Measurements from ENCODE around the gene NKX6-2.
"Not testable (repeated sequence)": the region's sequence is repeated elsewhere in the genome, so short reads cannot be mapped to it uniquely, and the experiment has no call there.

The NKX6-2 gene

DNA sequence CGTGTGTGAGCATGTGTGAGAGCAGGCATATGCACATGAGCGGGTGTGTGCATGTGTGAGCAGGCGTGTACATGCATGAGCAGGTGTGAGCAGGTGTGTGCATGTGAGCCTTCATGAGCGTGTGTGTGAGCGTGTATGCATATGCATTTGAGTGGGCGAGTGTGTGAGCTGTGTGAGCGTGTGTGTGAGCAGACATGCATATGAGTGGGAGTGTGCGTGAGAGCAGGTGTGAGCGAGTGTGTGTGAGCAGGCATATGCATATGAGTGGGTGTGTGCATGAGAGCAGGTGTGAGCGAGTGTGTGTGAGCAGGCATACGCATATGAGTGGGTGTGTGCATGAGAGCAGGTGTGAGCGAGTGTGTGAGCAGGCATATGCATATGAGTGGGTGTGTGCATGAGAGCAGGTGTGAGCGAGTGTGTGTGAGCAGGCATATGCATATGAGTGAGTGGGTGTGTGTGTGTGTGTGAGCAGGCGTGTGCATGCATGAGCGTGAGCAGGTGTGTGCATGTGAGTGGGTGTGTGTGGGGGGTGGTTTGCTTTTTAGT is 30.7 kb downstream of the NKX6-2 start:
- no peak for DNase-seq (ENCODE audit: low read depth in 2 of 2)

DNA sequence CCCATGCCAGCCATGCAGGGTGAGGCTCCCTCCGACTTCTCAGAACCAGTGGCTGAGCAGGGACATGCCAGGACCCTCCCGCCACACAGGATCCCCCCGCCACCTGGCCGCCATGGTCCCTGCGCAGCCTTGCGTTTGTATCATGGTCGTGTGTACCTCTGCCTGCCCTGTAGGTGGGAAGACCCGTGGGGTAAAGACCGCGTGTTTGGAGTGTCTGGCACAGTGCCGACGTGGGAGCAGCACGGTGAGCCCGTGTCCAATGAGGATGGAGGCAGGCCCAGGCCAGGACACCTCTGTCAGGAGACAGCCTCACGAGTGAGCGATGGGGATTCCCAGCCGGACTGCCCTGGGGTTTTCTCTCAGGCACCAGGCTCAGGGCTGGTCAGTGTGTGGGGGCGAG is 31.9 kb downstream of the NKX6-2 start:
- DNase-seq (ENCODE audit: low read depth in 2 of 2): no peak

DNA sequence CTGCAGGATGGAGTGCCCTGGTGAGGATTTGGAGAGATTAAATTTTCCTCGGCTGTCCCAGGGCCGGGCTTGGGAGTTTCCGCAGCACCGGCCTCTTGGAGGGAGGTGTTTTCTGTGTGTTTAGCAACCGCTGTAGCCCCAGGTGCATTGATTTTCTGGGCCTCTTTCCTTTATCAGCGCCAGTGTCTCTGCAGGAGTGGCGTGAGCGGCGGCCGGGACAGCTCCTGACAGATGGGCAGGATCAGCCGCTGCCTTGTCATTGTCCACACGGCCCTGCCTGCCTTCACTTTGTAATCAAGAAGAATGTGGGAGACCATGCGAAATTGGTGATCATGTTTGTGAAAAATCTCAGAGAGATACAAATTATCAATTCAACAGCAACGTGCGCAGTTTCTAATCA is 32.4 kb downstream of the NKX6-2 start:
- DNase-seq (ENCODE audit: low read depth in 2 of 2): no peak

DNA sequence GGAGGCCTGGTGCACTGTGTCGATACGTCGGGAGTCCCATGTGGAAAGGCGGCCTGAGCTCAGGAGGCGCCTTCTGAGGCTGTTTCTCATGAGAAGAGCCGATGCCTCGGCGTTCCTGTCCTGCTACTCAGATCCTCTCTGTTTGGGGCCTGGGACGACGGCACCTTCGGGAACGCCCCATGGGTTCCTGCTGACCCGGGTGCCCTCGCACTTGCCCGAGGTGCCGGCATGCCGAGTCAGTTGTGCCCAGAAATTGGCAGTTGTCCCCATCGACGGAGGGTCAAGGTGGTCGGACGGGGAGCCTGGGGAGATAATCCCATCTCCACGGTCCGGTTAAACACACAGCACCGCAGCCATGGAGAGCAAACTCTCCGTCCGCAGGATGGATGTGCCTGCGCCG is 33.0 kb downstream of the NKX6-2 start:
- no peak for DNase-seq (ENCODE audit: low read depth in 2 of 2)

DNA sequence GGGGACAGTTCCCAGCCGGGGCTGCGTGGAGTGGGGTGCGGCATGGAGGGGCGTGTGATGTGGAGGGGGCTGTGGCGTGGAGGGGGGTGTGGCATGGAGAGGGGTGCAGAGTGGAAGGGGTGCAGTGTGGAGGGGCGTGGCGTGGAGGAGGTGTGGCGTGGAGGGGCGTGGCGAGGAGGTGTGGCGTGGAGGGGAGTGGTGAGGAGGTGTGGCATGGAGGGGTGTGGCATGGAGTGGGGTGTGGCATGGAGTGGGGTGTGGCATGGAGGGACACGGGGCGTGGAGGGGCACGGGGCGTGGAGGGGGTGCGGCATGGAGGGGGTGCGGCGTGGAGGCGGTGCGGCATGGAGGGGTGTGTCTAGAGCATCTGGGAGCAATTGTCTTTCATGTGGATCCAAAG is 33.6 kb downstream of the NKX6-2 start:
- no peak for DNase-seq (ENCODE audit: low read depth in 2 of 2)

DNA sequence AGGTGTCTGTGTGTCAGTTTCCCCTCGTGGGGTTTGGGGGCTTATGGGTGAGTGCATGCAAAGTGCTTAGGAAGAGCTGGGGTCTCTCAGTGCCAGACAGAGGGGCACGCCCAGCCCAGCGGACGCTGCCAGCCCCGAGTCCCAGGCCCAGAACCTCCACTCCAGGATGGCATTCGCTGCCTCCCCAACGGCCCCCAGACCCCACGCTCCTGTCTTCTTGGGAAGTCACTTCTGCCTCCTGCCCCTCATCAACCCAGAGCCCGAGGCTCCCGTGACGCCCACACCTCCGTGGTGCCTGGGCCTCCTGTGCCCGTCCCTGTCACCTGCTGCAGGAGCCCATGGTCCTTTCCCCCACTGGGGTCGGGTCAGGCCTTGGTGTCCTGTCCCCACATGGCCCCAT is 35.0 kb downstream of the NKX6-2 start:
- DNase-seq (ENCODE audit: low read depth in 2 of 2): no peak

DNA sequence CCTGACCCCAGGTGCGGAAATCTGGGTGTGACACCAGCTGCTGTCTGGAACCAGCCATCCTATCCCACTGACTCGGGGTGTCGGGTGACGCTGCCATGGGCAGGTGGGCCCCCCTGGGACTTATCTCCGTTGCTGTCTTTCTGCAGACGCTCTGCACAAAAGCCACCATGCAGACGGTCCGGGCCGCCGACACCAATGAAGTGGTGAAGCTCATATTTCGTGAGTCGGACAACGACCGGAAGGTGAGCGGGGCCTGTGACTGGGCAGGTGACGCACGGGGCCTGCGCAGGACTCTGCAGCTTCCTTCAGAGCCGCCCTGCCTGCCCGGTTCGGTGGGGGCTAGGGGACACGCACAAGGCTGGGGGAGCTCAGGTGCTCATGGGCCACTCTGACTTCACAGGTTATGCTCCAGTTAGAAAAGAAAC is 36.6 kb downstream of the NKX6-2 start:
- DNase-seq (ENCODE audit: low read depth in 2 of 2): no peak

DNA sequence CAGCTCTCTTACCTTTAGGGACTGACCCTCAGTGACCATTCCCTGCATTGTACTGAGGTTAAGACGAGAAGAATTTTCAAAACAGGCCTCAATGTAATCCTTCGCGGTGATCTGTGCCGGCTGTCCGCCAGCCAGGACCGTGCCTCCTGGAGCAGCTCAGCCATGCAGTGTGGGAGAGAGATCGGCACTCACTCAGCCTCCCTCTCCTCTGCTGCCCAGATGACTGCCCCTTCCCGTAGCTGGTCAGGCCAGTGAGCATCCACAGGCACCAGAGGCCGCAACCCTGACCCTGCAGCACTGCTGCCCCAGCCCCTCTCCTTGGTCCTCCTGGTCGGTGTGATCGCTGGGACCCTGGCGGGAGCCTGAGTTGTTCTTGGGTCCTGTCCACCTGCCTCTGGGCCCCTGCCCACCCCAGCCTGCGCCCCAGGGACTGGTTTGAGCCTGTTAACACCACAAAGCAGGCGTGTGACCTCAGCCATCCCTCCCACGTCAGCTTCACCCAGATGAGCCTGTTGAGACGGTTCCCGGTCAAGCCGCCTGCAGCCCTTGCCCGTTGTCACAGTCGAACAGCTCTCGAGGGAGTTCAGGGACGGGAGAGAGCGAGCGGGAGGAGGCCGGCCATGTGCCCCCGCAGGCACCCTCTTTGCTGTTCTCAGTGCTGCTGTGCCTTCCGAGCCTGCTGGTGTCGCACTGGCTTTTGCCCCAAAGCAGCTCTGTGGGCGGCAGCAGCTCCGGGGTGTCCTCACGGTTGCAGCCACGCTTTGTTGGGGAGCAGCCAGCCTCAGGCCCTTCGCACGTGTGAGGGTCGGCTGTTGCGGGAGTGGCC is 37.2 kb downstream of the NKX6-2 start:
- DNase-seq (ENCODE audit: low read depth in 2 of 2): no peak

DNA sequence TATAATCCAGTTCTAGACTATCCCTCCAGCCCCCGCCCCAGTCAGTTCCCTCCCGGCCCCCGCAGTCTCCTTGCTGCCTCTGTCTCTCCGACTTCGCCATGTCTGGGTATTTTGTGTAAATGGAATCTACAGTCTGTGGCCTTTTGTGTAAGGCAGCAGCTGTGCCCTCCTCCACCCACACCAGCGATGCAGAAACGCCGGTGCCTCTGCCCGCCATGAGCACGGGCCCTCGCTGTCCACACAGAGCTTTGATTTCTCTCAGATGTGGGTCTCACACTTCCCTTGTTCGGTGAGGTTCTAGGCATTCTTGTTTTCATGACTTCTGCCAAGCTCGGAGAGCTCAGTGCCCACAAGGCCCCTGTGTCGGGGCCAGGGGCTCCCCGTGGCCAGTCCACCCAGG is 37.8 kb downstream of the NKX6-2 start:
- no peak for DNase-seq (ENCODE audit: low read depth in 2 of 2)

DNA sequence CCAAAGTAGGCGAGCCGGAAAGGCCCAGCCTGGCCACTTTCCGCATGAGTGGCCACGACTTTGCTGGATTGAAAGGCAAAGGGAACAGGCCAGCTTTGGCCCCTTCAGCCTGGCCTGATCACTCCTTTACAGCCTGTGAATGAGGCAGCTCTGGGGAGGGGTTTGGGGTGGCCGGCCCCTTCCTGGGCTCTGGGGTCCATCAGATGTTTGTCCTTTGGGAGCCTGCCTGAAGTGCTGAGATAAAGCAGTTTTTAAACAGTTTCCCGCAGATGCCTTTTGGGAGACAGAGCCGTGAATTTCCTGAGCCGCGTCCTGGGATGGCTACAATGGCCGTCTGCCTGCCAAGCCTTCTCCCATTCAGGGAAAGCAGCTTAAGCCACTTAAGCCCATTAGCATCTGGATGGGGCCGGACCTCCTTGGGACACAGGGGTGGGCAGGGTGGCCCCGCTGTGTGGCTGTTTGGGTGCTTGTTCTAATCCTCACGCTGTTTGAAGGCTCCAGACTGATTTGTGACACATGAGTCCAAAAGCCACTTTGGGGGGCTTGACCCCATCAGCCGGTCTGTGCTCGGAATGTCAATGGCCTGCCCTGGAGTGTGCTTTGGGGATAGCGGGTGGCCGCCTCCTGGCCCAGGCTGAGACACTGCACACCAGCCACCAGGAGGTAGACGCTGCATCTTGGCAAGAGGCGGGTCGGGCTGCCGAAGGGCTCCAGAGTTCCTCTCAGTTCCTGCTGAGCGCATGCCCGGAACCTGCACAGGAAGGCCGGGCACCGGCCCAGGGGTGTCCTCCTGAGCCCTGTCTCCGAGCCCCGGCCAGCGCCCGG is 38.9 kb downstream of the NKX6-2 start:
- DNase-seq (ENCODE audit: low read depth in 2 of 2): no peak

DNA sequence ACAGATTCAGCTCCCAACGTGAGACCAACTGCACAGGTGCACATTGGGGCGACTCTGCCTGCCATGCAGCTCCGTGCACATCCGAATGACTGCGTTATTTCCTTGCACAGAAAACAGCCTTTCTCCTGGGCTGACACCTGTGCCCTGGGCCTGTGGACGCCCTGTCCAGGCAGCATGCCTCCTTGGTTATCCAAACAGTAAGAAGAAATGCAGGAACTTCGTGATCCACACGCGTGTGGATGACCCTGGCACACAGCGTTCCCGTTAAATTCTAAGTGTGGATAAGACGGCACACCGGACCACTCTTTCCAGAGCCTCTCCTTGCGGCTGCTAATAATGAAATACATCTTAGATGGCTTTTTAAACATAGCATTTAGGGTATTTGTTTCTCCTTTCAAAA is 39.6 kb downstream of the NKX6-2 start:
- DNase-seq (ENCODE audit: low read depth in 2 of 2): no peak

DNA sequence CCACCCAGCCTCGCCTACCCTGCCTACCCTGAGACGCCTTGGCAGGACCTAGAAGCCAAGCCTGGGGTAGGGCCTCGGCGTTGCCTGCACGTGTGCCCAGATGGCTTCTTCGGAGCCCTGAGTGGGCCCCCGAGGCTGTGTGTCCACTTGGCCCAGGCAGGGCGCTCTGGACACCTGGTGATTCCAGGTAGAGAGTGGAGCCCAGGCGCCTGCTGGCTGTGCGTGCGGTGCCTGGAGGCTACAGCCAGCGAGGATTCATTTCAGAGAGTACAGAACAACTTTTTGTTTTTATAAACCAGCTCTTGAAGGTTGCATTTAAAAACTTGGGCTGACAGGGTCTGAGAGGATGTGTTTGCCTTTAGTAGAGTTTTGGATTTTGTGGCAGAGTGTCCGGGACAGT is 40.0 kb downstream of the NKX6-2 start:
- DNase-seq (ENCODE audit: low read depth in 2 of 2): no peak

DNA sequence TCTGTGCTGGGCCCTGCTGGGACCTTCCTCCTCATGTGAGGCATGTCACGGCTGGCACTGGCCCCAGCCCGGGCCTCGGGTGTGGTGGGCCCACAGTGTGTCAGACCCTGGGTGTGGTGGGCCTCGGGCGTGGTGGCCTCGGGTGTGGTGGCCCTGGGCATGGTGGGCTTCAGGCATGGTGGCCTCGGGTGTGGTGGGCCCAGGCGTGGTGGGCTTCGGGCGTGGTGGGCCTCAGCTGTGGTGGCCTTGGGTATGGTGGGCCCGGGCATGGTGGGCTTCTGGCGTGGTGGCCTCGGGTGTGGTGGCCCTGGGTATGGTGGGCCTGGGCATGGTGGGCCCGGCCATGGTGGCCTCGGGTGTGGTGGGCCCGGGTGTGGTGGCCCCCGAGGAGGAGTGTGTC is 40.4 kb downstream of the NKX6-2 start:
- DNase-seq (ENCODE audit: low read depth in 2 of 2): no peak

DNA sequence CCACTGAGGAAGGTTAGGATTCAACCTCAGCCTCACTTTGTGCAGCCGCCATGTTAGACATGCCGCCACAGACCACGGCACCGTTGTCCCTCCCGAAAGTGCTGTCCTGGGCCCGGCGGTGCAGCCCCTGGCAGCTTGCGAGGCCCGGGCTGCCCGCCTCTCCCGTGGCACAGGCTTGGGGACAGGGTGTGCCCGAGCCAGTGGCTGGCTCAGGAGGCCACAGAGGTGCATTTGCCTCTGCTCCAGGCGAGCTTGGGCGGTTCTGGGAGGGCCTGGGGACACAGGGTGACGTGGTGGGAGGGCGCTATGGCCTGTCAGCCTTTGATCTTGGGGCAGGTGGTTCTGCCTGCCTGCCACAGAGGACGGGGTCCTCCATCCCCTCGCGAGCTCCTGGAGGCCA is 41.1 kb downstream of the NKX6-2 start:
- DNase-seq (ENCODE audit: low read depth in 2 of 2): no peak

DNA sequence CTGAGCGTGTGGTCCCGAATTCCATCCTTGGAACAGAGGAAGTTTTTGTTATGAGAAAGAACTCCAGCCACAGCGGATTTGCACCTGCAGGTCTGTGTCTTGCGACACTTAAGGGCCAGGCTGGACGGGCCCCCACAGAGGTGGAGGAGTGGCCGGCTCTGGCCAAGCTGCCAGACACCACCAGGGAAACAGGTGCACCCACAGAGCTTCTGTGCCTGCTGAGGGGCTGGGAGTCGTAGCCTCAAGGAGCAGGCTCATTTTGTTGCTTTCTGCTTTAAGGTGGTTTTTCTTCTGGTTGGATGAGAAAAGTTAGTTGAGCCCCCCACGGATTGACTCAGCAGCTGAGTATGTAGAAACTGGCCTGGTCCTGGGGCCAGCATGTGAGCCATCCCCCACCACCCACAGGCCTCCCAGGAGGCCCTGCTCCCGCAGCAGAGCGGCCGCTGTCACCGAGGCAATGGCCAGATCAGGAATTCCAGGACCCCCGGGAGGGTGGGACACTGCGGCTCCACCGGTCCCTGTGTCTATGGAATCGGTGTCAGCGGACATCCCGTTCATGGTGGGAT is 41.9 kb downstream of the NKX6-2 start:
- no peak for DNase-seq (ENCODE audit: low read depth in 2 of 2)

DNA sequence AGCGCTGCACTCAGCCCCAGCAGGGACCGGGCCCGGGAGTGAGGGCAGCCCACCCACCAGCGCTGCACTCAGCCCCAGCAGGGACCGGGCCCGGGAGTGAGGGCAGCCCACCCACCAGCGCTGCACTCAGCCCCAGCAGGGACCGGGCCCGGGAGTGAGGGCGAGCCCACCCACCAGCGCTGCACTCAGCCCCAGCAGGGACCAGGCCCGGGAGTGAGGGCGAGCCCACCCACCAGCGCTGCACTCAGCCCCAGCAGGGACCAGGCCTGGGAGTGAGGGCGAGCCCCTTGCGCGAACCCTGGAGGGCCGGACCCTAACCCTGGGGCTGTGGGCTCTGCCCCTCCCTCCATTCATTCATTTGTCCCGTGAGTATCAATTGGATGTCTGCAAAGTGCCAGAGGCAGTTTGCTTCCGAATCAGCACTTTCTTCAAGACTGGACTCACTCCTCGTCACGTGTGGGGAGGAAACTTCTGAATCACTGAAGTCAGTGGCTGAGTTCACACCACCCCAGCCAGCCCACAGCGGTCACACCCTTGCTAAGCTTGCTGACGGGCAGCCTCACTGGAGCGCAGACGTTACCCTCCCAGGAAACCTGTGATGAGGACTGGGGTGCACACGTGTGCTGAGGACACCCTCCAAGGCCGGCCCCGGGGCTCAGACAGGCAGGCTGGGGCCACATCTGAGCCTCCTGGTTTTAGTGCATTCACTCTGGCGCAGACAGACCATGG is 42.6 kb downstream of the NKX6-2 start:
- not testable (repeated sequence) for DNase-seq (ENCODE audit: low read depth in 2 of 2)

DNA sequence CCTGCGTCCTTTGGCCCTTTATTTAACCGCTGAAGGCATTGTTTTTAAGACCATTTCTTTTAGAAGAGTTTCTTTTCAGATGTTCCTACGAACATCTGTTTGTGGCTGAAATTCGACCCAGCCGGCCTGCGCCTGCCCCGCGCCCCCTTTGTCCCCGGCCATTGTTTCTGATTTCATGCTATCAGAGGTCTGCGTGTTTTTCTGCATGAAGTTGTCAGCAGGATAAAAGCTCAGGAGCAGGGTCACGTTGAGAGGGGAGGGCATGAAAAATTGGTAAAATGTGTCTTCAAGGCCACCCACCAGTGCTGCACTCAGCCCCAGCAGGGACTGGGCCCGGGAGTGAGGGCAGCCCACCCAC is 43.1 kb downstream of the NKX6-2 start:
- no peak for DNase-seq (ENCODE audit: low read depth in 2 of 2)

DNA sequence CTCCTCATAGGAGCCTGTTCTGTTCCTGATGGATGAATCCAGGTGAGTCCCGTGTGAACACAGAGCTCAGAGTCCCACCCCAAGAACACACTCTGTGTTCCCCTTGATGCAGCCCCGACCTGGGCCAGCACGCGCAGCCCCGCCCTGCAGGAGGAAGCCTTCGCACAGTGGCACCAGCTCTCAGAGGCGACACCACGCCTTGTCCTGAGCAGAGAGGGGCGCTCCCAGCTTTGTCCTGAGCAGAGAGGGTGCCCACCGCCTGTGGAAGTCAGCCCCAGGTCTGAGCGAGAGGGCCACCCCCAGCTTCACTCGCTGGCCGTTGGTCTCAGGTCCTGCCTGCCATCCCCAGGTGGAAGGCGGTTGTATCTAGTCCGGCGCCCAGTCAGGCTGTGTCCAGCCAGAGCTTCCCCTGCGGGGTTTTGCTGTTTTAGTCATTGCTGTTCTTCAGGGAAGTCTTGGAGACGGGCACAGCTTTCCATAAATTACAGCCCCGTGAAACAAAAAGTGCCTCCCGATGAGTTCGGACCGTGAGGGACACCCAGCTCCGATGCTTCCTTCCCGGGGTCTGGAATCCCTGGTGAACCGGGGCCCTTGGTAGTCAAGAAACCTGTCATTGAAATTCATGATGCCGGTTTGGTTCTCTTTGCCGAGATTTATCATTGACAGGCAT is 43.6 kb downstream of the NKX6-2 start:
- DNase-seq (ENCODE audit: low read depth in 2 of 2): no peak

DNA sequence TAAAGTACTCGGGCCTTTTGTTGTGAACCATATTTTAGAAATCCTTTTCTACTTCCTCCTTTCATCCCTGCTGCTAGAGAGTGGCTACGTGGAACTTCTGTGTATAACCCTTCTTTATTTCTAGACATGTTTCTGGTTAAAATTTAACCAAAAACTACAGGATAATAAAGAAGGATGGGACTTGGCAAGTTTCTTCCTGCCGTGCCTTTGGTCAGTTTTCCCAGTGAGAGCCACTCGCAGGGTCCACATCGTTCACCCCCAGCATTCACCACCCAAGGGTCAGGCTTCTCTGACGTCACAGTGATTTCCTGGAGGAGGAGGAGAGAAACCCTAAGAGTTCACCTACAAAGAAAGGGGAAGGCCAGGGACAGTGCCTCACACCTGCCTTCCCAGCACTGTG is 45.4 kb downstream of the NKX6-2 start:
- no peak for DNase-seq (ENCODE audit: low read depth in 2 of 2)

DNA sequence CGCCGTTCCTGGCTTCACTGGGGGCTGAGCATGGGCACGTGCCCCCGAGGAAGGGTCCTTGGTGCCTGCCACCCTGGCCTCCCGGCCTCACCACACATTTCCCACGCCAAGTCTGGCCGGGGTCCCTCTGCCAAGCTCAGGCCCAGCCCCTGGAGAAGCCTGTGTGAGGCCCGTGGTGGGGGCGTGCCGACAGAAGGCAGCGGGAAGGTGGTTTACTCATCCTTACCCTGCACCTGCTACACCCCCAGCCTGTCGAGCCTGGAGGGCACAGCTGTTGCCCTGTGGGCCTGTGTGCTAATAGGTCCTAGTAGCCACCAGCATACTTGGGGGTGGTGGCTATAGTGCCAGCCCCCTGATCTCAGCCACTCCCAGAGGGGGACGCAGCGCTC is 46.7 kb downstream of the NKX6-2 start:
- no peak for DNase-seq (ENCODE audit: low read depth in 2 of 2)

DNA sequence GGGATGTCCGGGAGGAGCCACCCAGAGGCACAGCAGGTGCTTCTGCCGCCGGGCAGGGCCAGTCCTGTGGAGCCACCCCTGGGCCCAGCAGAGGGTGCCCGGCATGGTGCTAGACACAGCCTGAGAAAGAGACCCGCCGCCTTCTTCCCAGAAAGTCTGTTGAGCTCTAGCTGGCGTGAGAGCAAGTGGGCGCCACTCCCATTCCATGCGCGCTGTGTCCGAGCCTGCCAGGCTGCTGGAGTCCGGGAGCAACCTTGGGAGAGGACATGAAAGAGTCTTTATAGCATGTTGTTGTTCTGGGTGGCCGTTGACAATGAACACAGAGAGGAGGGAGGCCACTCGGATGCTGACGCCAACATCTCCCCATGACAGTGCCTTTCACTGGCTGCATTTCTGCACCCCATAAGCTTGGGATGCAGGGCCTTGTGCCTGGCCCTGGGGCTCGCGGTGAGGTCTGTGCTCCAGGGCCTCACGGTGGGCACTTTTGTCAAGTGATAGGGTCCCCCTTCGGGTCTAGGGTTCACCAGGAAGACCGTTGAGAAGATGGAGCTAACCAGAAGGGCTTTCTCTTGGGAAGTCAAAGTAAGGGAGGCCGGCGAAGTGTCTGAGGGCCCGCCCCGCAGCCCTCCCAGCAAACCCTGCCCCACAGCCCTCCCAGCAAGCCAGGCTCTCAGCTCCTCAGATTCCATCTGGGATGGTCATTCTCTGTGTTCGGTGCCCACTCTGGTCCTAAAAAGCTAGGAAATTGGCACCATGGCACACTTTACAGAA is 47.3 kb downstream of the NKX6-2 start:
- no peak for DNase-seq (ENCODE audit: low read depth in 2 of 2)
